ENCODE measurements around the gene FRS2. TPM values are rescaled to one million over a fixed set of nuclear protein-coding genes. Genes with fewer than 3 reads are reported as not detected.

FRS2 gene
- total and polyA plus RNA-seq, 2 donors (not counting 1 experiment from before 2014, with no cell fraction given), result 11.3 to 33.7 TPM

GRCh38 chr12:69621551-69621950, 151.4 kb downstream of the FRS2 start:
- no peak overlapping the region for H3K9ac ChIP-seq (ENCODE audit: low read length)
- H3K4me1 ChIP-seq (ENCODE audit: control insufficient read depth in 2 of 2, insufficient read depth in 2 of 2, low read length in 2 of 2), result no peaks in the 10 kb centered on the region
- ATAC-seq (ENCODE audit: low read depth) (no peak), DNase-seq (no peak)
- intact Hi-C loops (cut with micrococcal nuclease), result no loop called here
- CTCF ChIA-PET, result interaction anchor here (1.0 kb wide), 1 partner anchor 18 kb away, joined by 3 read pairs; no protein-coding TSS in a partner anchor
- no peaks in the 10 kb centered on the region for H3K9me3 ChIP-seq (ENCODE audit: control extremely low read depth in 1 of 3, control insufficient read depth in 2 of 3, insufficient read depth in 1 of 3, low read length in 2 of 3)
- no peaks in the 10 kb centered on the region for H3K27me3 ChIP-seq (replicated peaks in 1 of 4; ENCODE audit: control extremely low read depth in 1 of 4, control insufficient read depth in 3 of 4, insufficient read depth in 4 of 4, low read length in 3 of 4)
- no peak overlapping the region for H3K27ac Mint-ChIP-seq
- H3K36me3 ChIP-seq (replicated peaks in 1 of 2; ENCODE audit: control extremely low read depth in 1 of 2, control insufficient read depth in 1 of 2, extremely low read depth in 1 of 2, insufficient read depth in 2 of 2, low read length in 1 of 2), result no peaks in the 10 kb centered on the region
- no peaks in the 10 kb centered on the region for H3K9me3 Mint-ChIP-seq (ENCODE audit: insufficient read depth)
- no peaks in the 10 kb centered on the region for H3K79me2 ChIP-seq (ENCODE audit: control insufficient read depth, insufficient read depth, low read length)
- H3K27me3 Mint-ChIP-seq, result peaks cover 26% of the 10 kb centered on the region
- no peak overlapping the region for H3K4me3 ChIP-seq (ENCODE audit: control extremely low read depth in 1 of 5, extremely low read depth in 1 of 5, insufficient read depth in 1 of 5, low read depth in 2 of 5, low read length in 4 of 5)
- H3K4me2 ChIP-seq (replicated peaks; ENCODE audit: low read depth, low read length, poor library complexity, severe bottlenecking), result no peak overlapping the region
- POLR2A ChIA-PET, result no interaction called here
- TF ChIP-seq CTCF (IDR thresholded peaks at IDR 0.05) (no peak), EZH2 (IDR thresholded peaks at IDR 0.05; ENCODE audit: borderline replicate concordance, insufficient read depth, low read depth, low read length, poor library complexity, severe bottlenecking) (no peak)
- H3K4me1 Mint-ChIP-seq, result no peaks in the 10 kb centered on the region
- H4K20me1 ChIP-seq (ENCODE audit: control insufficient read depth, insufficient read depth, low read length, poor library complexity, severe bottlenecking), result no peaks in the 10 kb centered on the region
- no peak overlapping the region for H2AFZ ChIP-seq (ENCODE audit: insufficient read depth, low read depth, low read length, poor library complexity, severe bottlenecking)
- no peak overlapping the region for H3K27ac ChIP-seq (ENCODE audit: low read length in 2 of 2)
- 100% methylated on average over 1 of the region's 2 CpGs for WGBS (ENCODE audit: insufficient coverage)
- H3K4me3 Mint-ChIP-seq, result no peak overlapping the region

DNA sequence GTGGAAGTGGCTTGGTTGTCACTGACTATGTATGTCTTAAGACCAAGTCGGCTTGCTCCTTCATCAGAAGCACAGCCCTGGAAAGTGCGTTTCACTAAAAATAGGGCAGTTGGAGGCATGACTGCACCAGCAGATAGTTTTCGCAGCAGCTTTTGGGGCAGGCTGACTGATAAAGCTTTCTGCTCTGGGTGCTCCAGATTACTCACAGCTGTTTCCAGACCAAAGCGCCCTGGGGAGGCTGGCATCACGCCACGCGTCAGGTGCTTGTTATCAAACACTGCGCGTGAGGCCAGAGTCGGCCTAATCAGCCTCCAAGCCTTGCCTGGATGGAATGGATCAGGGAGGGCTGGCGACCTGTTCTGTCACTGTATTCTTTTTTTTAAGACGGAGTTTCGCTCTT, 153.8 kb downstream of the FRS2 start:
- no peak overlapping the region for H3K4me3 Mint-ChIP-seq
- ChIA-PET CTCF (no interaction called here), POLR2A (interaction anchor here (0.5 kb wide), 1 partner anchor 16 kb away, joined by 3 read pairs; no protein-coding TSS in a partner anchor)
- no peak overlapping the region for H3K27ac Mint-ChIP-seq
- no peaks in the 10 kb centered on the region for H3K36me3 ChIP-seq (replicated peaks in 1 of 2; ENCODE audit: control extremely low read depth in 1 of 2, control insufficient read depth in 1 of 2, extremely low read depth in 1 of 2, insufficient read depth in 2 of 2, low read length in 1 of 2)
- H3K4me3 ChIP-seq (ENCODE audit: control extremely low read depth in 1 of 5, extremely low read depth in 1 of 5, insufficient read depth in 1 of 5, low read depth in 2 of 5, low read length in 4 of 5), result no peak overlapping the region
- no peaks in the 10 kb centered on the region for H3K4me1 ChIP-seq (ENCODE audit: control insufficient read depth in 2 of 2, insufficient read depth in 2 of 2, low read length in 2 of 2)
- H3K27me3 ChIP-seq (replicated peaks in 1 of 4; ENCODE audit: control extremely low read depth in 1 of 4, control insufficient read depth in 3 of 4, insufficient read depth in 4 of 4, low read length in 3 of 4), result peaks cover 0 to 4% (median 0%) of the 10 kb centered on the region in 4 experiments
- WGBS (ENCODE audit: insufficient coverage), result 96% methylated on average over 13 of the region's 13 CpGs
- intact Hi-C loops (cut with micrococcal nuclease), result no loop called here
- peaks cover 17% of the 10 kb centered on the region for H3K27me3 Mint-ChIP-seq
- no peaks in the 10 kb centered on the region for H3K4me1 Mint-ChIP-seq
- no peak overlapping the region for H3K4me2 ChIP-seq (replicated peaks; ENCODE audit: low read depth, low read length, poor library complexity, severe bottlenecking)
- TF ChIP-seq CTCF (IDR thresholded peaks at IDR 0.05) (no peak), EZH2 (IDR thresholded peaks at IDR 0.05; ENCODE audit: borderline replicate concordance, insufficient read depth, low read depth, low read length, poor library complexity, severe bottlenecking) (no peak)
- no peak for DNase-seq
- H3K9ac ChIP-seq (ENCODE audit: low read length), result no peak overlapping the region
- H3K27ac ChIP-seq (ENCODE audit: low read length in 2 of 2), result no peak overlapping the region
- no peaks in the 10 kb centered on the region for H3K9me3 ChIP-seq (ENCODE audit: control extremely low read depth in 1 of 3, control insufficient read depth in 2 of 3, insufficient read depth in 1 of 3, low read length in 2 of 3)
- ATAC-seq (ENCODE audit: low read depth), result no peak
- no peaks in the 10 kb centered on the region for H3K9me3 Mint-ChIP-seq (ENCODE audit: insufficient read depth)
- H4K20me1 ChIP-seq (ENCODE audit: control insufficient read depth, insufficient read depth, low read length, poor library complexity, severe bottlenecking), result no peaks in the 10 kb centered on the region
- H2AFZ ChIP-seq (ENCODE audit: insufficient read depth, low read depth, low read length, poor library complexity, severe bottlenecking), result no peak overlapping the region
- H3K79me2 ChIP-seq (ENCODE audit: control insufficient read depth, insufficient read depth, low read length), result no peaks in the 10 kb centered on the region
